Esophagus muscularis mucosa (tissue), 4 donors: ENCODE measurements around the gene ALDH16A1. TPM values are rescaled to one million over a fixed set of nuclear protein-coding genes. Genes with fewer than 3 reads are reported as not detected.

Experiments
- DNase-seq: peaks from one replicate; pipeline ENCODE4 v3.0.0-alpha.2; 2017; ENCODE audit errors: extremely low spot score
- H3K27ac ChIP-seq, 4 donors: fragments of 200-600 bp; sonication (generic); replicated peaks in 1 of 4; 1 replicate in 3 of 4; 2 replicates in 1 of 4; pipeline ENCODE4 v1.5.1; 2016 to 2019; ENCODE audit warnings: mild to moderate bottlenecking in 1 of 4
- H3K27me3 ChIP-seq, 4 donors: fragments of 200-600 bp; sonication (generic); one replicate each; pipeline versions ENCODE4 v1.5.1 to v1.6.0; 2016 to 2019
- H3K36me3 ChIP-seq, 4 donors: fragments of 200-600 bp; sonication (generic); one replicate each; pipeline ENCODE4 v1.5.1; 2016 to 2019
- H3K4me1 ChIP-seq, 4 donors: fragments of 200-600 bp; sonication (generic); one replicate each; pipeline ENCODE4 v1.5.1; 2016 to 2019
- H3K4me3 ChIP-seq, 4 donors: fragments of 200-600 bp; sonication (generic); 1 replicate in 2 of 4; 2 replicates in 2 of 4; pipeline ENCODE4 v1.5.1; 2016 to 2019; ENCODE audit warnings: mild to moderate bottlenecking in 4 of 4, moderate library complexity in 1 of 4
- H3K9me3 ChIP-seq, 4 donors: fragments of 200-600 bp; sonication (generic); 1 replicate in 3 of 4; 2 replicates in 1 of 4; pipeline ENCODE4 v1.5.1; 2016 to 2019
- CTCF ChIP-seq, 3 experiments: fragments of 200-600 bp in 2 of 3; fragments of 450-650 bp in 1 of 3; sonication (generic) in 2 of 3; IDR thresholded peaks; one replicate each; pipeline ENCODE4 v1.5.1; 2017 to 2019; ENCODE audit warnings: antibody characterized with exemption in 3 of 3, mild to moderate bottlenecking in 2 of 3, moderate library complexity in 1 of 3
- EP300 ChIP-seq: sonication (generic); formaldehyde crosslinking; IDR thresholded peaks from one replicate; pipeline ENCODE4 v1.6.1; 2017; ENCODE audit warnings: antibody characterized with exemption
- POLR2A ChIP-seq: fragments of 450-650 bp; IDR thresholded peaks from one replicate; pipeline ENCODE4 v1.6.1; 2017; ENCODE audit warnings: antibody characterized with exemption, moderate library complexity, mild to moderate bottlenecking, low read depth
- POLR2AphosphoS5 ChIP-seq, 2 donors: sonication (generic); formaldehyde crosslinking; IDR thresholded peaks; one replicate each; pipeline ENCODE4 v1.6.1; 2017; ENCODE audit warnings: antibody characterized with exemption in 2 of 2
- WGBS: methylation state at CpG from one replicate; pipeline ENCODE4 v1.1.5; 2018; 5-methylcytosine and 5-hydroxymethylcytosine counted together
- intact Hi-C: fragments of 100-400 bp; cut with DNase I; formaldehyde crosslinking; loops from one replicate; pipeline ENCODE4 v1.15.1; 2023
- total RNA-seq, 4 donors: library from RNA; depleted of rRNA; stranded (reverse); fragments of >200 nt; gene quantifications; one replicate each; pipeline versions ENCODE4 v1.1.0 to v1.2.1, GENCODE V29; 2016

The ALDH16A1 gene
- total RNA-seq, 4 donors from 2014 or later: 22.1 to 29.1 (median 26.2) TPM

- no peaks in the 10 kb centered on the region for H3K9me3 ChIP-seq
- H3K36me3 ChIP-seq: peaks cover 4 to 60% (median 27%) of the 10 kb centered on the region in 4 donors
- DNase-seq: no peak
- TF ChIP-seq EP300: no peak
- TF ChIP-seq POLR2AphosphoS5 (IDR thresholded peaks at IDR 0.05): no peak
- TF ChIP-seq CTCF (IDR thresholded peaks at IDR 0.05): no peak
- no peak for TF ChIP-seq POLR2A
- WGBS: 89% methylated on average over 16 of the region's 19 CpGs
- H3K4me3 ChIP-seq: no peak overlapping the region
- intact Hi-C loops: no loop called here
- no peaks in the 10 kb centered on the region for H3K27me3 ChIP-seq
- H3K4me1 ChIP-seq: peaks cover 22 to 28% (median 26%) of the 10 kb centered on the region in 4 donors
- H3K27ac ChIP-seq: peak overlapping the region; percentile 48 to 77 (median 63)
Measured at GRCh38 chr19:49468199-49468598, 15.2 kb downstream of the ALDH16A1 start.

GRCh38 chr19:49468746-49469447, 15.9 kb downstream of the ALDH16A1 start:
- intact Hi-C loops: no loop called here
- H3K27ac ChIP-seq: peak overlapping the region; percentile 51 to 77 (median 63)
- H3K27me3 ChIP-seq: no peaks in the 10 kb centered on the region
- peaks cover 29 to 35% (median 32%) of the 10 kb centered on the region in 4 donors for H3K4me1 ChIP-seq
- peak; percentile 95 for DNase-seq
- no peak overlapping the region for H3K4me3 ChIP-seq
- H3K9me3 ChIP-seq: no peaks in the 10 kb centered on the region
- TF ChIP-seq POLR2AphosphoS5 (IDR thresholded peaks at IDR 0.05) (peak; percentile 36 to 69), CTCF (IDR thresholded peaks at IDR 0.05) (no peak), EP300 (no peak), POLR2A (no peak)
- H3K36me3 ChIP-seq: peaks cover 4 to 57% (median 24%) of the 10 kb centered on the region in 4 donors
- 49% methylated on average over 9 of the region's 15 CpGs for WGBS

- peaks cover 4 to 46% (median 14%) of the 10 kb centered on the region in 4 donors for H3K36me3 ChIP-seq
- DNase-seq: no peak
Measured at GRCh38 chr19:49469828-49470614, 17.0 kb downstream of the ALDH16A1 start.

GRCh38 chr19:49470615-49470978, 17.6 kb downstream of the ALDH16A1 start:
- no peak for TF ChIP-seq POLR2AphosphoS5 (IDR thresholded peaks at IDR 0.05)
- no peak for TF ChIP-seq EP300
- no peak for TF ChIP-seq POLR2A
- no peak for TF ChIP-seq CTCF (IDR thresholded peaks at IDR 0.05)
- no peaks in the 10 kb centered on the region for H3K27me3 ChIP-seq
- intact Hi-C loops: no loop called here
- 71% methylated on average over 8 of the region's 8 CpGs for WGBS
- no peak for DNase-seq
- H3K4me3 ChIP-seq: no peak overlapping the region
- peak overlapping the region in 1 of 4 donors; percentile 40 for H3K27ac ChIP-seq
- H3K9me3 ChIP-seq: no peaks in the 10 kb centered on the region
- peaks cover 30 to 49% (median 46%) of the 10 kb centered on the region in 4 donors for H3K4me1 ChIP-seq
- peaks cover 4 to 40% (median 9%) of the 10 kb centered on the region in 4 donors for H3K36me3 ChIP-seq

More at GRCh38 chr19:49469828-49470614, 17.0 kb downstream of the ALDH16A1 start:
- no peak for TF ChIP-seq POLR2AphosphoS5 (IDR thresholded peaks at IDR 0.05)
- TF ChIP-seq CTCF (IDR thresholded peaks at IDR 0.05): peak in 1 of 3 experiments; percentile 4
- no peak for TF ChIP-seq EP300
- Histone ChIP-seq H3K27me3 (no peaks in the 10 kb centered on the region), H3K27ac (peak overlapping the region; percentile 51 to 77 (median 63)), H3K9me3 (no peaks in the 10 kb centered on the region), H3K4me1 (peaks cover 30 to 44% (median 40%) of the 10 kb centered on the region in 4 donors), H3K4me3 (no peak overlapping the region)
- 81% methylated on average over 25 of the region's 25 CpGs for WGBS
- intact Hi-C loops: no loop called here
